ENCODE measurements around the gene ZBTB7A. TPM values are rescaled to one million over a fixed set of nuclear protein-coding genes. Genes with fewer than 3 reads are reported as not detected.

The ZBTB7A gene
- total RNA-seq, 1 donor from 2014 or later, result 30.6 TPM

GRCh38 chr19:4034048-4035017, 32.4 kb downstream of the ZBTB7A start:
- H3K36me3 ChIP-seq, result peaks cover 81% of the 10 kb centered on the region
- no peak overlapping the region for H3K4me3 ChIP-seq
- TF ChIP-seq, protein P1, sequence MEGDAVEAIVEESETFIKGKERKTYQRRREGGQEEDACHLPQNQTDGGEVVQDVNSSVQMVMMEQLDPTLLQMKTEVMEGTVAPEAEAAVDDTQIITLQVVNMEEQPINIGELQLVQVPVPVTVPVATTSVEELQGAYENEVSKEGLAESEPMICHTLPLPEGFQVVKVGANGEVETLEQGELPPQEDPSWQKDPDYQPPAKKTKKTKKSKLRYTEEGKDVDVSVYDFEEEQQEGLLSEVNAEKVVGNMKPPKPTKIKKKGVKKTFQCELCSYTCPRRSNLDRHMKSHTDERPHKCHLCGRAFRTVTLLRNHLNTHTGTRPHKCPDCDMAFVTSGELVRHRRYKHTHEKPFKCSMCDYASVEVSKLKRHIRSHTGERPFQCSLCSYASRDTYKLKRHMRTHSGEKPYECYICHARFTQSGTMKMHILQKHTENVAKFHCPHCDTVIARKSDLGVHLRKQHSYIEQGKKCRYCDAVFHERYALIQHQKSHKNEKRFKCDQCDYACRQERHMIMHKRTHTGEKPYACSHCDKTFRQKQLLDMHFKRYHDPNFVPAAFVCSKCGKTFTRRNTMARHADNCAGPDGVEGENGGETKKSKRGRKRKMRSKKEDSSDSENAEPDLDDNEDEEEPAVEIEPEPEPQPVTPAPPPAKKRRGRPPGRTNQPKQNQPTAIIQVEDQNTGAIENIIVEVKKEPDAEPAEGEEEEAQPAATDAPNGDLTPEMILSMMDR (IDR thresholded peaks at IDR 0.05; ENCODE audit: borderline replicate concordance), result no peak
- peaks cover 5% of the 10 kb centered on the region for H3K4me1 ChIP-seq
- no peaks in the 10 kb centered on the region for H3K27me3 ChIP-seq (ENCODE audit: low read depth)
- no peak for DNase-seq
- H3K27ac ChIP-seq (replicated peaks), result no peak overlapping the region
- no peaks in the 10 kb centered on the region for H3K9me3 ChIP-seq (replicated peaks)
- intact Hi-C loops (cut with micrococcal nuclease), result no loop called here

DNA sequence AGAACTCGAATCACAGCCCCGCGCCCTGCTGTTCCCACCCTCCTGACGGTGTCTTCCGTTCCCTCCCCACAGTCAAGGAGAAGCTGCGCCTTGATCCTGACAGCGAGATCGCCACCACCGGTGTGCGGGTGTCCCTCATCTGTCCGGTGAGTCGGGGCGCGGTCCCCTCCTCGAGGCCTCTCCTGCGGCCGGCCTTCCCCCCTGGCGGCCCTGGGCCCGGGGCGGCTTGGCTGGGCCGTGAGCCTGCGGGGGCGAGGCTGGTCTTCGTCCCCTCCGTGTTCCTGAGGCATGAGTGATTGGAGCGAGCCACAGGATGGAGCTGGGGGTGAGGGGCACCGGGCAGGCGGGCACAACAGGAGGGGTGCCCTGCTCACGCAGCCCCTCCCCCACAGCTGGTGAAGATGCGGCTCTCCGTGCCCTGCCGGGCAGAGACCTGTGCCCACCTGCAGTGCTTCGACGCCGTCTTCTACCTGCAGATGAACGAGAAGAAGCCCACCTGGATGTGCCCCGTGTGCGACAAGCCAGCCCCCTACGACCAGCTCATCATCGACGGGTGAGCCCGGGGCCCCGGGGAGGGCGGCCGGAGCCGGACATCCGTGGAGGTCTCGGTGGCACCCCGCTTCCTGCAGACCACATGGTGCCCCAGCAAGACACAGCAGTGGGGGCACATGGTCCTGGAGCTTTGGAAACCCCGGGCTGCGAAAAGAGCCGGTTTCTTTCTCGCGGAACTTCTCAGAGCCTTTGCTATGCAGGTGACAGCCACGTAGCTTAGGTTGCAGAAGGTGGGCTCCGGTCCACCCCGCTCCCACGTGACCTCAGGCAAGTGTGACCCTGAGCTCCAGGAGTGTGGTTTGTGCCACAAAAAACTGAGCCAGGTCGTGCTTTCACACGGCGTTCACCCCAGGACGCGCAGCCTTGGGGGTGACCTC, 33.4 kb downstream of the ZBTB7A start:
- TF ChIP-seq, protein P1 (IDR thresholded peaks at IDR 0.05; ENCODE audit: borderline replicate concordance), result no peak
- Histone ChIP-seq H3K4me3 (no peak overlapping the region), H3K9me3 (replicated peaks) (no peaks in the 10 kb centered on the region), H3K36me3 (peaks cover 85% of the 10 kb centered on the region), H3K4me1 (no peaks in the 10 kb centered on the region), H3K27me3 (ENCODE audit: low read depth) (no peaks in the 10 kb centered on the region), H3K27ac (replicated peaks) (no peak overlapping the region)
- no peak for DNase-seq
- intact Hi-C loops (cut with micrococcal nuclease), result no loop called here

GRCh38 chr19:4032436-4032835, 34.3 kb downstream of the ZBTB7A start:
- no peak overlapping the region for H3K27ac ChIP-seq (replicated peaks)
- H3K4me1 ChIP-seq, result no peaks in the 10 kb centered on the region
- intact Hi-C loops (cut with micrococcal nuclease), result no loop called here
- no peak for DNase-seq
- no peak overlapping the region for H3K4me3 ChIP-seq
- H3K36me3 ChIP-seq, result peaks cover 81% of the 10 kb centered on the region
- H3K27me3 ChIP-seq (ENCODE audit: low read depth), result no peaks in the 10 kb centered on the region
- TF ChIP-seq, protein P1 (IDR thresholded peaks at IDR 0.05; ENCODE audit: borderline replicate concordance), result no peak
- H3K9me3 ChIP-seq (replicated peaks), result no peaks in the 10 kb centered on the region

DNA sequence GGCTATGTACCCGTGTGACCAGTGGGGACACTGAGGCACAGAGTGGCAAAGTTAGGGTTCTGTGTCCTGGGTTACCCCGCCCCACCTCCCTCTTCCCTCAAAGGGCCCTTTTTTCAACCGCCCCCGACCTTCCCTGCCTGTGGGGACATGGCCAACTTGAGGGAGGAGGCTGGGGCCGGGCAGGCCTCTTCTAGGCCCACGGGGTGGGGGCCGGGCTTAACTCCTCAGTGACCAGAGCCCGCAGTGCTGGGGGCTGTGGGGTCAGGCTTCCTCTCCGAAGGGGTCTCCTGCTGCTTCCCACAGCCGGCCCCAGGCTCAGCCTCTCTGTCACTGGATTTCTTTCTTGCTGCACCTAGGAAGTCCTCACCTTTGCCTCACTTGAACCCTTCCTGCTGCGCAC, 35.3 kb downstream of the ZBTB7A start:
- no peak overlapping the region for H3K4me3 ChIP-seq
- H3K9me3 ChIP-seq (replicated peaks), result no peaks in the 10 kb centered on the region
- intact Hi-C loops (cut with micrococcal nuclease), result no loop called here
- TF ChIP-seq, protein P1 (IDR thresholded peaks at IDR 0.05; ENCODE audit: borderline replicate concordance), result no peak
- H3K36me3 ChIP-seq, result peaks cover 75% of the 10 kb centered on the region
- no peak overlapping the region for H3K27ac ChIP-seq (replicated peaks)
- no peaks in the 10 kb centered on the region for H3K4me1 ChIP-seq
- H3K27me3 ChIP-seq (ENCODE audit: low read depth), result no peaks in the 10 kb centered on the region
- no peak for DNase-seq

DNA sequence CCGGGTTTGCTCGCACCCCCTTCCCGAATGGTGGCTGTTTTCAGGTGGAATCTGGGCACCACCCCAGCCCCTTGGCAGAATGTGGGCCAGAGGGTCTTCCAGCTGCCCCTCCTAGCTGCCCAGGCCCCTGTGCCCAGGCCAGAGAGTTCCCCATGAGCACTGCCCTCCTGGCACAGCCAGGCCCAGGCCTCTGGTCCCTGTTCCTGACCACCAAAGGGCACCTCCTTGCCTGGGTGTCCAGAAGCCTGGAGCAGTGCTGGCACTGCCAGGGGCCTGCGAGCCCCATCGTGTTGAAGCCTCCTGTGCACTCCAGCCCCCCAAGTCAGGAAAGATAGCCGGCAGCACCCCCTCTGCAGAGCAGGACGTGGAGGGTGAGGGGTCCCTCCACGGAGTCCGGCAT, 35.7 kb downstream of the ZBTB7A start:
- peaks cover 75% of the 10 kb centered on the region for H3K36me3 ChIP-seq
- intact Hi-C loops (cut with micrococcal nuclease), result no loop called here
- TF ChIP-seq, protein P1 (IDR thresholded peaks at IDR 0.05; ENCODE audit: borderline replicate concordance), result no peak

More for the DNA sequence above, 35.7 kb downstream of the ZBTB7A start:
- Histone ChIP-seq H3K27me3 (ENCODE audit: low read depth) (no peaks in the 10 kb centered on the region), H3K4me3 (no peak overlapping the region), H3K4me1 (no peaks in the 10 kb centered on the region), H3K27ac (replicated peaks) (no peak overlapping the region), H3K9me3 (replicated peaks) (no peaks in the 10 kb centered on the region)
- DNase-seq, result no peak

All from left ventricle myocardium inferior (tissue), 1 donor.